NCI-H2029 treated with DMSO at 0.1 percent for 48 hours (cell line): ENCODE results near the gene CAP1.

ENCODE experiments used
- DNase-seq: peaks from one replicate; lab custom pipeline; 2025; lab: John Stamatoyannopoulos, UW

The CAP1 gene

DNA sequence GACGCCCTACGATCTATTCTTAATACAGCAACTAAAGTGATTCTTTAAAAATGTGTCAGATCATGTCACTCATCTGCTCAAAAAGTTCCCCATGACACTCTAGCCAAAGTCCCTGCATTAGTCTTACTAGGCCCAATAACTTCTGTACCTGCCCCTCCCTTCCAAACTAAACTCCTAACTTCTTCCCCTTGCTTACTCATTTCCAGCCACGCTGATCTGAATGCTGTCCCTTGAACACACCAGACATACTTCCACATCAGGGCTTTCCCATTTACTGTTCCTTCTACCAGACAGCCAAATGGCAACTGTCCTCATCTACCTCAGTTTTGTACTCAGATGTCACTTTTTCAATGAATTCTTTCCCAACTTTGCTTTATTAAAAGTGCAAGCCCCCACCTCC is 55.3 kb downstream of the CAP1 start:
- no peak for DNase-seq

DNA sequence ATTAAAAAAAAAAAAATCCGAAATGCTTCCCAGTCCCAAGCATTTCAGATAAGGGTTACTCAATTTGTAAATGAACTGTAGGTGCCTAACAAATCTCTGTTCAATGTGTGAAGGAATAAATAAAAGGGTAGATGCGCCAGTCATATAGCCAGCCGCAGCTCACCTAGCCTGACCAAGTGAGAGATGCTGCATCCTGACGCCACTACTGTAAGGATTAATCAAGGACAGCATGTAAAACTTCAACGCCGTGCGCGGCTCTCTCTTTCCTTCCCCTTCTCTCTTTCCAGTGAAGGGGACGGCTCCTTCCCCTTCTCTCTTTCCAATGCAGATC is 56.1 kb downstream of the CAP1 start:
- DNase-seq, result no peak

DNA sequence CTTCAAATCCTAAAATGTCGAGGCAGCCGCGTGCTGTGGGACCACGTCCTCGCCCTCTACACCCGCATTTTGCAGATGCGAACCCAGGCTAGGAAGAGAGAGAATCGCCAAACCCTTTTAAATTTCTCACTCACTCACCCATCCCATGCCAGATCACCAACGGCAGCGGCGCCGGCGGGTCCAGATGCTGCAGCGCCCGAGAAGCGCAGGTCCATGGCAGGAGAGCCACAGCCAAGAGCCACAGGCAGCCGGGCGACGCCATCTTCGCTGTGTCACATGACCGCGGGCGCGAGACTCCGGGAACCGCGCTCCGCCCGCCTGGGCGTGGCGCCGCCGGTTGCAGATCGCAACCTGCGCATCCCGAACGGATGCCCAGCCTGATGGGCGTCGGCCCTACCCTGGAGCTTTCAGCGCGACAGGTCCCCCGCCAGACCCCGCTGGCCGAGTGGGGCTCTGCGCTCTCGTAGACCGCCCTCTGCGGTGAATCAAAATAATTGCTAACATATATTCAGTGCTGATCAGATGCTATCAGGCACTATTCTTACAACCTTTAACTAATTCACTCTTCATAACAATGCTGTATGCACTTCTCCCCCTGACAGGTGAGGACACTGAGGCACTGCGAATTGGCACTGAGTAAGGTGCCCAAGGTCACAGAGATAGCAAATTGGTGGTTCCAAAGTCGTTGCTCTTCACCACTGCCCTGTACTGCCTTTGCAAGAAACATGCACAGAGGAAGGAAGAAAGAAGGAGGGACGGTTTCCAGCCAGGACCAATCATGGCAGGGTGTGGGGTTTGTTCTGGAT is 56.7 kb downstream of the CAP1 start, which contains the start of gene PPT1:
PPT1 (minus strand) TSS at position 276 of the 806 bp plus-strand sequence; CDS start at position 262, 14 bp downstream.
- DNase-seq, result peak; percentile 98

DNA sequence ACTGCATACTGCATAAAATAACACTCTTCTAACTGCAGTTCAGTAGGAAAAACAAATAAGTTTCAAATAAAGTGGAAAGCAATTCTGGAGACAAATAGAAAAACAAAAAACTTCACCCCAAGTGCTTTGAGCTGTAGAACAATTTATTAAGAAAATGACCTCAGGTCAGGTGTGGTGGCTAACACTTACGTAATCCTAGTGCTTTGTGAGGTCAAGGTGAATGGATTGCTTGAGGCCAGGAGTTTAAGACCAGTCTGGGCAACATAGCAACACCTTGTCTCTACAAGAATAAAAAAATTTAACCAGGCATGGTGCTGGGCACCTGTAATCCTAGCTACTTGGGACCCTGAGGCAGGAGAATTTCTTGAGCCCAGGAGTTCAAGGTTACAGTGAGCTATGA is 61.5 kb downstream of the CAP1 start:
- DNase-seq, result no peak

DNA sequence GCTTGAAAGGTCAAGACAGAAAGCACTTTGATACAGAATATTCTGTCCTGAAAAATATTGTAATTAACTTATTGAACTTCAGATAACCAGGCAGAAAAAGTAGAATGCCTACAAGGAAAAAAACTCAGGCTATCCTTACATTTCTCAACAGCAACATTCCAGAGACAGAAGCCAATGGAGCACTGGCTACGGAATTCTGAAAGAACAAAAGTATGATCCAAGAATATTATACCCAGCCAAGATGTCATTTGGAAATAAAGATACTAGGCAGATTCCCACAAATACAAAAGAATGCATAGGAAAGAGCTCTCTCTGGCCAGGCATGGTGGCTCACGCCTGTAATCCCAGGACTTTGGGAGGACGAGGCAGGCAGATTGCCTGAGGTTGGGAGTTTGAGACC is 62.4 kb downstream of the CAP1 start:
- no peak for DNase-seq

DNA sequence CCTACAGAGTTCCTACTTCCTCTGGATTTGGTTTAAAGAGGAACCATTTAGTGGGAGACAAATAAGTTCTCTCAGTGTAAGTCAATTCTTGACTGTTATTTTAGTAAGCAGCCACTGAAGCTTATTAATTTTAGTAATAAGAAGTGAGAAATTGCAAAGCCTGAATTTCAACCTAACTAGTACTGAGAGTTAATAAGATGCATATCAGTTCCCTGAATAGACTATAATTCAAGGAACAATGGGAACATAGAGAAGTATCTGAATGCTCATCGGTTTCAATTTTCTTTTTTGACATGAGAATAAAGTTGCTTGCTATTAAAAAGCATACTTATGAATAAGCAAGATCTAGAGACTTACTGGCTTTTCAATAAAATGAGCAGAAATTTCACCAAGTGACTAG is 64.5 kb downstream of the CAP1 start:
- no peak for DNase-seq

DNA sequence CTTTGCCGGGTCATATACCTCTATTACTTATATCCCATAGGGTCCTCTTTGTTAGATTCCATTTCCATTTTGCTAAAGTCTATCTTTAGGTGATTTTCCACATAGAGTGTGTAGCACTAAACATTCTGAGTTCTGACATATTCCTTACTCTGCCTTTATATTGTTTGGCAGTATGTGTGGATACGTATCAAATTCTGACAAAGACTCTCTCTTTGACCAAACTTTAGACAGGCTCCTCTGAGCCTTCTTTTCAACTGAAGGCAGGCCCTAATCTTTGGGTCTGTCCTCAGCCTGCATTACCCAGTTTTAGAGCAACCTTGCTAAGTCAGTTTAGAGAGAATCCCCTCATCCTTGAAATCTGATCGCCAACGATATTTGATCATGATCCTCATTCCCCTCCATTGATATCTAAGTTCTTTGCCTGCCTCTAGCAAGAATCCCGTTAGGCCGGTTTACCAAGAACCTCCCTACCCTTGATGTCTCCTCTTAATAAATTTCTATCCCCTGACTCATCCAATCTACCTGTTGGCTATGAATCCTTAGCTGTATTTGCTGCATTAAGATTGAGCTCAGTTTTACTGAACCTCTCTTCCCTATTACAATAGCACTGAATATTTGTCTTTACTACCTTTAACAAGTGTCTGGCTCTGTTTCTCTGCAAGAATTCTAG is 66.9 kb downstream of the CAP1 start:
- no peak for DNase-seq

DNA sequence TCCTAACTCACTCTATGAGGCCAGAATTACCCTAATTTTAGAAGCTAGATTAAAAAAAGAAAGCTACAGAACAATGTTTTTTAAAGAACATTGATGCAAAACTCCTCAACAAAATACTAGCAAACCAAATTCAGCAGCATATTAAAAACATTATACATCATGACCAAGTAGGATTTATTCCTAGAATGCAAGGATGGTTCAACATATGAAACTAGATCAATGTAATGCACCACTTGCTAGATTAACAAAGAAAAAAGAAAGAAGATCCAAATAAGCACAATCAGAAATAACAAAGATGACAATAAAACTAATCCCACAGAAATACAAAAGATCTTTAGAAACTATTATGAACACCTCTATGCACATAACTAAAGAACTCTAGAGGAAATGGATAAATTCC is 69.9 kb downstream of the CAP1 start:
- no peak for DNase-seq

DNA sequence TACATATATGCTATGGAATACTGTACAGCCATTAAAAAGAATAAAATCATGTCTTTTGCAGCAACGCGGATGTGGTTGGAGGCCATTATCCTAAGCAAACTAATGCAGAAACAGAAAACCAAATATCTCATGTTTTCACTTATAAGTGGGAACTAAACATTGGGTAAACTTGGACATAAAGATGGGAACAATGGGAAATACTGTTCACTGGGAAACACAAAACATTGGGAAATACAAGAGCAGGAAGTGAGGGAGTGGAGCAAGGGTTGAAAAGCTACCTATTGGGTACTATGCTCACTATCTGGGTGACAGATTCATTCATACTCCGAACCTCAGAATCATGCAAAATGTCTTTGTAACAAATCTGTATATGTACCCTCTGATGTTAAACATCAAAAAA is 73.9 kb downstream of the CAP1 start:
- no peak for DNase-seq

DNA sequence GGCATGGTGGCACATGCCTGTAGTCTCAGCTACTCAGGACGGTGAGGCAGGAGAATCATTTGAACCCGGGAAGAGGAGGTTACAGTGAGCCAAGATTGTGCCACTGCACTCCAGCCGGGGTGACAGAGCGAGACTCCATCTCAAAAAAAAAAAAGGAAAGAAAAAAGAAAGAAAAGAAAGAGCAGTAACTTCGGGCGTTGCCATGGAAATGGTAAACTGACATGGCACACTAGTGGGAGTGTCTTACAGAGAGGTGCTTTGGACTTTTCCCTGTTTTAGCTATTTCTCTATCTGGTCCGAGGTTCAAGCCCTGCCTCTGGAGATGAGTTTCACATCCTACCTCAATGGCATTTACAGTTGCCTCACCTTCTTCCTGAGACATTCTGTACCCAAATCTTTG is 79.6 kb downstream of the CAP1 start:
- no peak for DNase-seq
